MCF 10A (cell line): ENCODE measurements around the gene MYO7B. TPM values are rescaled to one million over a fixed set of nuclear protein-coding genes. Genes with fewer than 3 reads are reported as not detected.

ENCODE experiments used
- BruUV-seq: library from RNA; stranded (reverse); fragments of 400-500 nt; replicated peaks from 2 replicates; lab custom pipeline; 2021; lab: Mats Ljungman, UMichigan
- CTCF ChIA-PET: fragments of 300-600 bp; sonication (Branson Sonifier 250); formaldehyde crosslinking; extraction: SDS; loops from one replicate; lab custom pipeline; 2021; ENCODE audit warnings: antibody characterized with exemption, inconsistent platforms; lab: Yijun Ruan, JAX
- POLR2A ChIA-PET: fragments of 300-600, 350-650 bp; sonication (Branson Sonifier 250); formaldehyde crosslinking; extraction: SDS; loops from one replicate; lab custom pipeline; 2020; ENCODE audit warnings: antibody characterized with exemption, inconsistent platforms; lab: Yijun Ruan, JAX
- DNase-seq: peaks from one replicate; pipeline ENCODE4 v3.0.0-alpha.2; 2018; ENCODE audit not compliant: unreplicated experiment
- H3K27ac Mint-ChIP-seq: one replicate; pipeline ENCODE4 v1.8.0; 2022; ENCODE audit warnings: mild to moderate bottlenecking, low read depth, mixed read lengths; ENCODE audit not compliant: unreplicated experiment
- H3K27me3 Mint-ChIP-seq: one replicate; pipeline ENCODE4 v1.8.0; 2022; ENCODE audit warnings: mixed read lengths; ENCODE audit not compliant: insufficient read depth, unreplicated experiment
- H3K36me3 Mint-ChIP-seq: one replicate; pipeline ENCODE4 v1.8.0; 2022; ENCODE audit warnings: mild to moderate bottlenecking, moderate library complexity, mixed read lengths; ENCODE audit not compliant: insufficient read depth, unreplicated experiment
- H3K4me1 Mint-ChIP-seq: one replicate; pipeline ENCODE4 v1.8.0; 2022; ENCODE audit warnings: mixed read lengths; ENCODE audit not compliant: insufficient read depth, unreplicated experiment
- H3K4me3 Mint-ChIP-seq: one replicate; pipeline ENCODE4 v1.8.0; 2022; ENCODE audit warnings: mild to moderate bottlenecking, moderate library complexity, mixed read lengths; ENCODE audit not compliant: unreplicated experiment
- H3K9me3 Mint-ChIP-seq: one replicate; pipeline ENCODE4 v1.8.0; 2022; ENCODE audit warnings: mixed read lengths; ENCODE audit not compliant: unreplicated experiment
- intact Hi-C: fragments of 100-400 bp; cut with micrococcal nuclease; formaldehyde crosslinking; loops from 2 replicates; pipeline ENCODE4 v1.14.1; 2022
- total RNA-seq: library from RNA; stranded (reverse); gene quantifications from 2 replicates; pipeline ENCODE4 v1.2.3, GENCODE V29; 2022
- TF ChIP-seq, protein P1 (sequence below): fragments of 200-600 bp; IDR thresholded peaks from one replicate; pipeline ENCODE4 v1.8.0; 2022; ENCODE audit warnings: antibody characterized with exemption, mild to moderate bottlenecking; ENCODE audit not compliant: unreplicated experiment

MYO7B gene
- total RNA-seq, 1 experiment from 2014 or later, result not detected

DNA sequence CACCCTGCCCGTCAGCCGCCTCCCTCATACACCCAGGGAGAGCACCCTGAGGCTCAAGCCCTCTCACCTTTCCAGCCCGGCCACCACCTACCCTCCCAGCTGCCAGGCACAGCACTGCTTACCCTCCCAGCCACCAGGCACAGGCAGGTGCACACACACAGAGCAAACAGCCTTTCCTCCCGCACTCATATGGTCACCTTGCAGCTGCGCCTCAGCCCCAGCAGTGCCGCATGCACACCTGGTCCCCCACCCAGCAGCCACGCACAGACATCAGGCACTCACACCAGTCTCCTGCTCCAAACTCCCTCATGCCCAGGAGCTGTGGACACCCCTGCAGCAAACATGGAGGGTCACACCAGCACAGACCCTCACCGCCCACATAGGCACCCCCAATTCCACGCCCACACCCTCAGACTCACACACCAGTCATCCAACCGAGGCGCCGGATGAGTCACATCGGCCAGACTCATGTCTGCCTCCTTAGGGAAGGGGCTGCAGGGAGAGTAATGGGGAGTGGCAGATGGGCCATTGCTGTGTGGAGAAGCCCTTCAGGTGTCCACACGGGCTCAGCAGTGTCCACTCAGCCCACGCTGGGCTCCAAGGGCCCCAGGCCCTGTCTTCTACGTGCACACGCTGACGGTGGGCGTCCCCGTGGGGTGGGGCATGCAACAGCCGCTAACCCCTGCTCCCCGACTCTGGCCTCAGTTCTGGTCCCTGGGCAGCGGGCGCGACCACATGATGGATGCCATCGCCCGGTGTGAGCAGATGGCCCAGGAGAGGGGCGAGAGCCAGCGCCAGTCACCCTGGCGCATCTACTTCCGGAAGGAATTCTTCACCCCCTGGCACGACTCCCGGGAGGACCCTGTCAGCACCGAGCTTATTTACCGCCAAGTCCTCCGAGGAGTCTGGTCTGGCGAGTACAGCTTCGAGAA, 88.2 kb downstream of the MYO7B start:
- Mint-ChIP-seq H3K9me3 (no peaks in the 10 kb centered on the region), H3K4me3 (no peak overlapping the region), H3K4me1 (peaks cover 17% of the 10 kb centered on the region), H3K27ac (no peak overlapping the region), H3K27me3 (no peaks in the 10 kb centered on the region), H3K36me3 (no peaks in the 10 kb centered on the region)
- intact Hi-C loops, result no loop called here
- no TSS peak for BruUV-seq
- POLR2A ChIA-PET, result no interaction called here
- TF ChIP-seq, protein P1, sequence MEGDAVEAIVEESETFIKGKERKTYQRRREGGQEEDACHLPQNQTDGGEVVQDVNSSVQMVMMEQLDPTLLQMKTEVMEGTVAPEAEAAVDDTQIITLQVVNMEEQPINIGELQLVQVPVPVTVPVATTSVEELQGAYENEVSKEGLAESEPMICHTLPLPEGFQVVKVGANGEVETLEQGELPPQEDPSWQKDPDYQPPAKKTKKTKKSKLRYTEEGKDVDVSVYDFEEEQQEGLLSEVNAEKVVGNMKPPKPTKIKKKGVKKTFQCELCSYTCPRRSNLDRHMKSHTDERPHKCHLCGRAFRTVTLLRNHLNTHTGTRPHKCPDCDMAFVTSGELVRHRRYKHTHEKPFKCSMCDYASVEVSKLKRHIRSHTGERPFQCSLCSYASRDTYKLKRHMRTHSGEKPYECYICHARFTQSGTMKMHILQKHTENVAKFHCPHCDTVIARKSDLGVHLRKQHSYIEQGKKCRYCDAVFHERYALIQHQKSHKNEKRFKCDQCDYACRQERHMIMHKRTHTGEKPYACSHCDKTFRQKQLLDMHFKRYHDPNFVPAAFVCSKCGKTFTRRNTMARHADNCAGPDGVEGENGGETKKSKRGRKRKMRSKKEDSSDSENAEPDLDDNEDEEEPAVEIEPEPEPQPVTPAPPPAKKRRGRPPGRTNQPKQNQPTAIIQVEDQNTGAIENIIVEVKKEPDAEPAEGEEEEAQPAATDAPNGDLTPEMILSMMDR, result no peak
- CTCF ChIA-PET, result no interaction called here
- DNase-seq, result peak; percentile 51

DNA sequence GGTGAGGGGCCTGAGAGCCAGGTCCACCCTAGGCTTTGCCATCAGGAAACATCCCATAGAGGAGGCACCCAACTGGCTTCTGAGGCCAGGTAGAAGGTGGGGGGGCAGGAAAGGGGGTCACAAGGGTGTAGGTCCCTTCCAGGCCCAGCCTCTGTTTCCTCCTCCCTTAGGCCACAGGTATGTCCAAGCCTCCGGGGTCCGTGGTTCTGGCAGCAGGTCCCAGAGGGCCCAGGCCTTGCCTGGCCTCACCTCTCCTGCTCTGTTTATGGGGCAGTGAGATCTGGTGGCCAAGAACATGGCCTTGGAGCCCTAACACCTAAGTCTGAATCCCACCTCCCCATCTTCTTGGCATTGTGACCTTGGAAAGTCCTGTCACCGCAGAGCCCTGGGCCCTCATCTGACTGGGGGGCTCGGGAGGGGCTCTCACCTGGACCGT, 88.9 kb downstream of the MYO7B start:
- CTCF ChIA-PET, result no interaction called here

DNA sequence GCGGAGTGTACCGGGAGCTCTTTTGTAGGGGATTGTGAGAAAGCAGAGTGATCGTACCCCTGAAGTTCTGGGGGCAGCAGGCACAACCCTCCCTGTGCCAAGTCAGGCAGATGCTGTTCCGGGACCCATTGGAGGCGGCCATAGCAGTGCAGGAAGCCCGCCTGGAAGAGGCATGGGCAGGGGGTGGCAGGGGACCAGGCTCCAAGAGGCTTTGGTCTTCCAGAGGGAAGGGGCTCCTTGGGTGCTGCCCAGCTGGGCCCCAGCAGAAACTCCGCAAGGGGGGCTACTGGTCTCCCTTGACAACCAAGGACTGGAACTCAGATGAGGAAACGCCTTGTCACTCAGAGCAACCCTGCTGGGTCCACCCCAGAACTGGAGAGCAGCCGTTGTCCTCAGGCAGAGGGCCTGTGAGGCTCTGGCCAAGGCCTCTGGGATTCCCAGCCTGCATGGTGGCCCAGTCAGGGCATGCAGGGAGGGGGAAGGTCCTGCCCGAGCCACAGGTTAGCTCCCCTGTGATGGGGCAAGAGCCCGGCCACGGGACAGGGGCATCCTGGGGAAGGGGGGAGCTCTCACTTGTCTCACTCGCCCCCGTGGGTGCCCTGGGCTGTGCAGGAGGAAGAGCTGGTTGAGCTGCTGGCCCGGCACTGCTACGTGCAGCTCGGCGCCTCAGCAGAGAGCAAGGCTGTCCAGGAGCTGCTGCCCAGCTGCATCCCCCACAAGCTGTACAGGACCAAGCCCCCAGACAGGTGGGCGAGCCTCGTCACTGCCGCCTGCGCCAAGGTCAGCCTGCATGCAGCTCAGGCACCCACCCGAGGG, 89.5 kb downstream of the MYO7B start:
- no peaks in the 10 kb centered on the region for H3K27me3 Mint-ChIP-seq
- ChIA-PET CTCF (interaction anchor here (0.6 to 0.7 kb wide), 2 partner anchors 11 to 297 kb away, joined by 3 read pairs; no protein-coding TSS in a partner anchor), POLR2A (no interaction called here)
- no peak for DNase-seq
- no TSS peak for BruUV-seq
- peaks cover 10% of the 10 kb centered on the region for H3K4me1 Mint-ChIP-seq
- TF ChIP-seq, protein P1, result no peak
- H3K4me3 Mint-ChIP-seq, result no peak overlapping the region
- H3K9me3 Mint-ChIP-seq, result no peaks in the 10 kb centered on the region
- H3K36me3 Mint-ChIP-seq, result no peaks in the 10 kb centered on the region
- H3K27ac Mint-ChIP-seq, result no peak overlapping the region
- intact Hi-C loops, result no loop called here

More for the DNA sequence above, 88.9 kb downstream of the MYO7B start:
- Mint-ChIP-seq H3K4me1 (peaks cover 15% of the 10 kb centered on the region), H3K4me3 (no peak overlapping the region), H3K9me3 (no peaks in the 10 kb centered on the region), H3K27me3 (no peaks in the 10 kb centered on the region), H3K36me3 (no peaks in the 10 kb centered on the region), H3K27ac (no peak overlapping the region)
- no TSS peak for BruUV-seq
- no peak for DNase-seq
- POLR2A ChIA-PET, result no interaction called here
- TF ChIP-seq, protein P1, result no peak
- intact Hi-C loops, result no loop called here

DNA sequence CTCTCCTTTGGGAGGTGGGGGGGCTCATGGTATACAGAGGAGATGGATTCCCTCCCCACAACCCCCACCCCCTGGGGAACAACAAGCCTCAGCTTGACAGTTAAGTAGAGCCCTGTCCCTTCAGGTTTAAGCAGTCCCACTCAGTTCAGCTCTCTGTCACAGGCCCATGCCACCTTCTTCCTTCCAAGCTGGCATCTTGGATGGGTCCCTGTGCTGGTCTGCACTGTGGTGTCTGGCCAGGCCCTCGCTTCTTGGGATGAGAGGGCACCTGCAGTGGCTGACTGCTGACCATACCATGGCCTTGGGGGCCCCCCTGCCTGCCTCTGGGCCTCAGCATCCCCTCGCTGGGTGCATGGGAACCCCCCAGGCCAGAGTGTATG, 90.1 kb downstream of the MYO7B start:
- intact Hi-C loops, result no loop called here
- Mint-ChIP-seq H3K9me3 (no peaks in the 10 kb centered on the region), H3K27ac (no peak overlapping the region), H3K4me3 (no peak overlapping the region), H3K4me1 (peaks cover 13% of the 10 kb centered on the region), H3K36me3 (no peaks in the 10 kb centered on the region), H3K27me3 (no peaks in the 10 kb centered on the region)
- ChIA-PET CTCF (interaction anchor here (0.5 kb wide), 1 partner anchor 109 kb away, joined by 3 read pairs; no protein-coding TSS in a partner anchor), POLR2A (no interaction called here)
- TF ChIP-seq, protein P1, result no peak
- DNase-seq, result no peak
- no TSS peak for BruUV-seq
